NCI-H1105 treated with DMSO at 0.1 percent for 48 hours (cell line): ENCODE data around the gene UNC80.

Experiments used
- DNase-seq: peaks from one replicate; lab custom pipeline; 2025; lab: John Stamatoyannopoulos, UW

Gene UNC80

GRCh38 chr2:210028178-210028577, 256.5 kb downstream of the UNC80 start:
- peak; percentile 24 for DNase-seq

- DNase-seq = no peak
Observed at GRCh38 chr2:210034087-210034683, 262.6 kb downstream of the UNC80 start.

- no peak for DNase-seq
Observed at GRCh38 chr2:210035679-210036078, 264.0 kb downstream of the UNC80 start.

- no peak for DNase-seq
Observed at GRCh38 chr2:210038078-210038477, 266.4 kb downstream of the UNC80 start.

GRCh38 chr2:210046851-210047500, 275.3 kb downstream of the UNC80 start:
- DNase-seq = no peak
